H1 (cell line): ENCODE measurements around the gene TSKU. TPM values are rescaled to one million over a fixed set of nuclear protein-coding genes. Genes with fewer than 3 reads are reported as not detected.
A peak's percentile ranks its signal among the peaks of the same experiment; 100 is the strongest.

Source experiments
- ATF2 ChIP-seq: IDR thresholded peaks from 2 replicates; pipeline ENCODE4 v1.6.1; 2012; ENCODE audit warnings: low read length, inconsistent platforms
- BCL11A ChIP-seq, 2 experiments: IDR thresholded peaks; one replicate each; pipeline ENCODE4 v1.6.1; 2011; ENCODE audit warnings: low read depth in 2 of 2, low read length in 2 of 2, mild to moderate bottlenecking in 2 of 2
- CBX5 ChIP-seq: fragments of 300-800, 300-1000 bp; sonication (generic); IDR thresholded peaks from 2 replicates; pipeline ENCODE4 v1.7.1; 2016; ENCODE audit warnings: antibody characterized with exemption, low read length, low read depth
- CEBPB ChIP-seq: IDR thresholded peaks from 2 replicates; pipeline ENCODE4 v1.6.1; 2012; ENCODE audit warnings: low read depth, low read length
- CTBP2 ChIP-seq: IDR thresholded peaks from 2 replicates; pipeline ENCODE4 v1.7.0; 2011; ENCODE audit warnings: borderline replicate concordance, mild to moderate bottlenecking, moderate library complexity, mixed read lengths, low read length; ENCODE audit not compliant: insufficient read depth, insufficient read length
- EGR1 ChIP-seq: IDR thresholded peaks from 2 replicates; pipeline ENCODE4 v1.6.1; 2011; ENCODE audit warnings: low read depth, low read length, borderline replicate concordance
- HDAC2 ChIP-seq, 2 experiments: fragments of 300-600 bp in 1 of 2; sonication (generic) in 1 of 2; IDR thresholded peaks; 2 replicates each; pipeline ENCODE4 v1.6.1; 2011 to 2012; ENCODE audit warnings: low read depth in 2 of 2, low read length in 2 of 2, mild to moderate bottlenecking in 2 of 2, moderate library complexity in 2 of 2, borderline replicate concordance in 1 of 2, inconsistent platforms in 1 of 2
- HDAC6 ChIP-seq: IDR thresholded peaks from one replicate; pipeline ENCODE4 v1.7.1; 2012; ENCODE audit warnings: low read depth, mild to moderate bottlenecking, inconsistent platforms, low read length, moderate library complexity
- JUN ChIP-seq: IDR thresholded peaks from 2 replicates; pipeline ENCODE4 v1.6.1; 2011; ENCODE audit warnings: low read depth, mild to moderate bottlenecking, improper control_type of control experiment, low read length
- JUND ChIP-seq: IDR thresholded peaks from 2 replicates; pipeline ENCODE4 v1.6.1; 2011; ENCODE audit warnings: mild to moderate bottlenecking, improper control_type of control experiment, low read length
- KDM4A ChIP-seq: IDR thresholded peaks from one replicate; pipeline ENCODE4 v1.7.1; 2012; ENCODE audit warnings: low read depth, mild to moderate bottlenecking, moderate library complexity, low read length, inconsistent platforms; ENCODE audit not compliant: severe bottlenecking
- NRF1 ChIP-seq: IDR thresholded peaks from 2 replicates; pipeline ENCODE4 v1.6.1; 2011; ENCODE audit warnings: mild to moderate bottlenecking, low read depth, low read length, improper control_type of control experiment
- PHF8 ChIP-seq: fragments of 200-600 bp; sonication (generic); conservative IDR thresholded peaks from 2 replicates; pipeline ENCODE4 v1.7.1; 2012; ENCODE audit warnings: low read depth, mild to moderate bottlenecking, inconsistent platforms, low read length, moderate library complexity
- RAD21 ChIP-seq, 2 experiments: IDR thresholded peaks in 1 of 2; conservative IDR thresholded peaks in 1 of 2; 2 replicates each; pipeline ENCODE4 v1.6.1; 2011; ENCODE audit warnings: low read depth in 2 of 2, low read length in 2 of 2, improper control_type of control experiment in 1 of 2, inconsistent platforms in 1 of 2, mild to moderate bottlenecking in 1 of 2, moderate library complexity in 1 of 2
- RFX5 ChIP-seq: IDR thresholded peaks from 2 replicates; pipeline ENCODE4 v1.6.1; 2011; ENCODE audit warnings: low read depth, low read length, improper control_type of control experiment, borderline replicate concordance
- SP1 ChIP-seq: IDR thresholded peaks from 2 replicates; pipeline ENCODE4 v1.6.1; 2011; ENCODE audit warnings: low read depth, low read length
- SP2 ChIP-seq: IDR thresholded peaks from 2 replicates; pipeline ENCODE4 v1.6.1; 2012; ENCODE audit warnings: mild to moderate bottlenecking, low read length, inconsistent platforms
- SP4 ChIP-seq: IDR thresholded peaks from 2 replicates; pipeline ENCODE4 v1.6.1; 2012; ENCODE audit warnings: low read length, inconsistent platforms
- TBP ChIP-seq: IDR thresholded peaks from 2 replicates; pipeline ENCODE4 v1.6.1; 2011; ENCODE audit warnings: low read depth, low read length, improper control_type of control experiment
- USF2 ChIP-seq: IDR thresholded peaks from 2 replicates; pipeline ENCODE4 v1.6.1; 2011; ENCODE audit warnings: low read length, improper control_type of control experiment
- ZNF274 ChIP-seq: IDR thresholded peaks from 2 replicates; pipeline ENCODE4 v1.7.0; 2012; ENCODE audit warnings: low read length, borderline replicate concordance; ENCODE audit errors: extremely low read depth
- polyA plus RNA-seq, 7 experiments: library from polyadenylated mRNA; depleted of rRNA in 3 of 7; stranded (reverse) in 5 of 7; unstranded in 2 of 7; fragments of >200 nt in 5 of 7; fragments of 200-250 nt in 2 of 7; gene quantifications; 1 replicate in 5 of 7; 2 replicates in 1 of 7; 4 replicates in 1 of 7; pipeline versions ENCODE4 v1.2.1 to v1.2.3, GENCODE V29; 2011 to 2013; ENCODE audit warnings: missing spikeins in 2 of 7, mixed read lengths in 2 of 7
- total RNA-seq: library from RNA; stranded (reverse); fragmentation: NEBNext Ultra II Directional; extraction: Animal tissue kit (Norgen Biotek cat#: 25700); gene quantifications from 2 replicates; pipeline ENCODE4 v1.2.1, GENCODE V29; 2021

Gene TSKU
- total and polyA plus RNA-seq, 2 of the 8 experiments (the other 6 are each of a cell fraction or from before 2014, with no cell fraction given) = 22.8 to 28.4 TPM

- TF ChIP-seq CEBPB (no peak), TBP (no peak), ATF2 (no peak), CBX5 (no peak), HDAC6 (no peak), PHF8 (no peak; the same call in 1 of the 2 replicates), JUND (no peak), KDM4A (no peak), RFX5 (no peak), CTBP2 (peak; percentile 93), SP1 (peak; percentile 62), HDAC2 (IDR thresholded peaks at IDR 0.05; ENCODE audit: borderline replicate concordance in 1 of 2, low read depth in 2 of 2, low read length in 2 of 2) (0 out of 4 replicates have a peak, but pooled peaks have one; percentile 31 to 47), USF2 (no peak; the same call in 1 of the 2 replicates), BCL11A (IDR thresholded peaks at IDR 0.05; ENCODE audit: low read depth in 2 of 2, low read length in 2 of 2) (no peak), SP2 (no peak), SP4 (peak; percentile 42; the same call in 1 of the 2 replicates), ZNF274 (no peak), NRF1 (no peak), RAD21 (IDR thresholded peaks at IDR 0.05 in 1 of 2, conservative IDR thresholded peaks at IDR 0.05 in 1 of 2; ENCODE audit: low read depth in 2 of 2, low read length in 2 of 2) (peak in 1 of 2 experiments; percentile 16; a peak in 1 of 4 replicates), JUN (no peak), EGR1 (peak; percentile 87)
These were observed 444 bp upstream of the TSKU start (continued) for GRCh38 chr11:76782531-76783293.
